ENCODE measurements around the gene SH3GL1. TPM values are rescaled to one million over a fixed set of nuclear protein-coding genes. Genes with fewer than 3 reads are reported as not detected.
A peak's percentile ranks its signal among the peaks of the same experiment; 100 is the strongest.

Gene SH3GL1
- total and polyA plus RNA-seq, 2 of the 4 experiments (the other 2 are of a cell fraction): 28.1 to 138 TPM

DNA sequence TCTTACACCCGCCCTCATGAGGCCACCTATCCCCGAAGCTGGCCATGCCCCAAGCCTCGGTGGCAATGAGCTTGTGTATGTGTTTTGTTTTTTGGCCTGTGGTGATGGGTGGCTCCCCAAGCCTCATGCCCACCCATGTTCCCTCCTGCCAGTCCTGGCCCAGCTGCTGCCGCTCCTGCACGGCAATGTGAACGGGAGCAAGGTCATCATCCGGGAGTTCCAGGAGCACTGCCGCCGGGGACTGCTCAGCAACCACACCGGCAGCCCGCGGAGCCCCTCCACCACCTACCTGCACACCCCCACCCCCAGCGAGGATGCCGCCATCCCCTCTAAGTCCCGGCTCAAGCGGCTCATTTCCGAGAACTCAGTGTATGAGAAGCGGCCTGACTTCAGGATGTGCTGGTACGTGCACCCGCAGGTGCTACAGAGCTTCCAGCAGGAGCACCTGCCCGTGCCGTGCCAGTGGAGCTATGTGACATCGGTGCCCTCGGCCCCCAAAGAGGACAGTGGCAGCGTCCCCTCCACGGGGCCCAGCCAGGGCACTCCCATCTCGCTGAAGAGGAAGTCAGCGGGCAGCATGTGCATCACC, 32.7 kb upstream of the SH3GL1 start:
- Histone ChIP-seq H2AFZ (replicated peaks; ENCODE audit: low read length, poor library complexity) (no peak overlapping the region), H3K9me1 (ENCODE audit: insufficient read depth, low read length) (no peaks in the 10 kb centered on the region; the same call in 1 of the 2 replicates), H3K79me1 (ENCODE audit: low read depth in 1 of 2, low read length in 2 of 2) (peaks cover 0 to 7% of the 10 kb centered on the region in 2 experiments; a peak in 1 of 4 replicates), H2BK5ac (ENCODE audit: low read depth, low read length, poor library complexity, severe bottlenecking) (no peak overlapping the region), H3K4me3 (ENCODE audit: insufficient read depth, low read depth, low read length) (no peak overlapping the region), H2BK15ac (ENCODE audit: low read depth, low read length) (no peak overlapping the region), H2BK120ac (ENCODE audit: low read depth, low read length) (no peak overlapping the region), H3K18ac (ENCODE audit: low read depth, low read length) (no peak overlapping the region), H2AK9ac (replicated peaks; ENCODE audit: low read depth, low read length, poor library complexity) (peak overlapping the region; percentile 78), H3K56ac (ENCODE audit: extremely low read depth, insufficient read depth, low read length) (no peak overlapping the region), H4K91ac (ENCODE audit: insufficient read depth, low read depth, low read length) (no peak overlapping the region), H3K14ac (replicated peaks; ENCODE audit: low read depth, low read length) (no peak overlapping the region), H3K4me1 (ENCODE audit: control insufficient read depth, insufficient read depth, low read length) (peaks cover 10% of the 10 kb centered on the region; the same call in 1 of the 2 replicates), H4K8ac (ENCODE audit: low read depth in 2 of 2, low read length in 2 of 2) (no peak overlapping the region), H3K36me3 (ENCODE audit: control insufficient read depth, insufficient read depth, low read length) (peaks cover 24% of the 10 kb centered on the region), H2AK5ac (ENCODE audit: low read depth, low read length) (no peak overlapping the region), H3K9ac (ENCODE audit: low read depth, low read length) (no peak overlapping the region), H3K23ac (ENCODE audit: low read depth, low read length) (no peak overlapping the region), H3K4me2 (ENCODE audit: low read depth, low read length) (no peak overlapping the region), H3K4ac (ENCODE audit: low read depth, low read length) (no peak overlapping the region), H4K5ac (ENCODE audit: low read depth, low read length) (no peak overlapping the region), H2BK20ac (ENCODE audit: low read depth, low read length) (no peak overlapping the region), H4K20me1 (ENCODE audit: insufficient read depth, low read length) (no peaks in the 10 kb centered on the region), H3K27me3 (ENCODE audit: control insufficient read depth, insufficient read depth, low read length) (no peaks in the 10 kb centered on the region), H3K27ac (ENCODE audit: insufficient read depth, low read length) (no peak overlapping the region), H3K9me3 (ENCODE audit: control insufficient read depth, insufficient read depth, low read length) (no peaks in the 10 kb centered on the region)
- intact Hi-C loops (cut with micrococcal nuclease) (no loop called here), in situ Hi-C loops (cut with MboI; ENCODE audit: low sequenced_read_pairs) (no loop called here), dilution Hi-C loops (cut with HindIII; ENCODE audit: low sequenced_read_pairs, unreplicated experiment) (no loop called here)
- WGBS, 2 experiments (ENCODE audit: extremely low coverage in 2 of 2, insufficient read length in 1 of 2): 96% methylated on average over 16 of the region's 28 CpGs; no CpG with 5 or more reads in 1 of the 2 experiments
- TF ChIP-seq CHD1 (IDR thresholded peaks at IDR 0.05; ENCODE audit: low read depth, low read length) (no peak), MAZ (IDR thresholded peaks at IDR 0.05; ENCODE audit: borderline replicate concordance, low read depth, low read length) (no peak), NFE2L2 (IDR thresholded peaks at IDR 0.05; ENCODE audit: low read depth, low read length) (no peak), FOS (IDR thresholded peaks at IDR 0.05; ENCODE audit: low read depth, low read length) (no peak), CEBPB (IDR thresholded peaks at IDR 0.05; ENCODE audit: low read depth, low read length) (no peak), RFX5 (IDR thresholded peaks at IDR 0.05; ENCODE audit: low read depth, low read length) (no peak), MXI1 (IDR thresholded peaks at IDR 0.05; ENCODE audit: borderline replicate concordance, low read depth, low read length) (no peak), MAFK (IDR thresholded peaks at IDR 0.05; ENCODE audit: low read depth, low read length) (no peak)
- TF ChIP-seq, protein P1, sequence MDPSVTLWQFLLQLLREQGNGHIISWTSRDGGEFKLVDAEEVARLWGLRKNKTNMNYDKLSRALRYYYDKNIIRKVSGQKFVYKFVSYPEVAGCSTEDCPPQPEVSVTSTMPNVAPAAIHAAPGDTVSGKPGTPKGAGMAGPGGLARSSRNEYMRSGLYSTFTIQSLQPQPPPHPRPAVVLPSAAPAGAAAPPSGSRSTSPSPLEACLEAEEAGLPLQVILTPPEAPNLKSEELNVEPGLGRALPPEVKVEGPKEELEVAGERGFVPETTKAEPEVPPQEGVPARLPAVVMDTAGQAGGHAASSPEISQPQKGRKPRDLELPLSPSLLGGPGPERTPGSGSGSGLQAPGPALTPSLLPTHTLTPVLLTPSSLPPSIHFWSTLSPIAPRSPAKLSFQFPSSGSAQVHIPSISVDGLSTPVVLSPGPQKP (IDR thresholded peaks at IDR 0.05; ENCODE audit: borderline replicate concordance, low read depth, low read length): no peak
- TF ChIP-seq, protein P2, sequence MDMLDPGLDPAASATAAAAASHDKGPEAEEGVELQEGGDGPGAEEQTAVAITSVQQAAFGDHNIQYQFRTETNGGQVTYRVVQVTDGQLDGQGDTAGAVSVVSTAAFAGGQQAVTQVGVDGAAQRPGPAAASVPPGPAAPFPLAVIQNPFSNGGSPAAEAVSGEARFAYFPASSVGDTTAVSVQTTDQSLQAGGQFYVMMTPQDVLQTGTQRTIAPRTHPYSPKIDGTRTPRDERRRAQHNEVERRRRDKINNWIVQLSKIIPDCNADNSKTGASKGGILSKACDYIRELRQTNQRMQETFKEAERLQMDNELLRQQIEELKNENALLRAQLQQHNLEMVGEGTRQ (IDR thresholded peaks at IDR 0.05; ENCODE audit: low read depth, low read length): no peak
- ATAC-seq (ENCODE audit: low read depth) (no peak), DNase-seq (no peak)
- ChIA-PET POLR2A (ENCODE audit: unreplicated experiment) (no interaction called here), CTCF (no interaction called here)
- no TSS peak for BruUV-seq (replicated peaks)

Data from IMR-90 (cell line).